Colon (tissue), 2 donors: ENCODE data around the gene GPSM1.

Experiments
- FAIRE-seq: peaks from 2 replicates; lab custom pipeline; 2012; peaks lifted over from hg19 to GRCh38; lab: Jason Lieb, UNC
- donor health status: control.
- donor health status: control.

The GPSM1 gene

GRCh38 chr9:136304981-136305380 lies 22.4 kb upstream of the GPSM1 start:
- no peak for FAIRE-seq

- FAIRE-seq = no peak
Measured at GRCh38 chr9:136305804-136306203, 21.5 kb upstream of the GPSM1 start.

DNA sequence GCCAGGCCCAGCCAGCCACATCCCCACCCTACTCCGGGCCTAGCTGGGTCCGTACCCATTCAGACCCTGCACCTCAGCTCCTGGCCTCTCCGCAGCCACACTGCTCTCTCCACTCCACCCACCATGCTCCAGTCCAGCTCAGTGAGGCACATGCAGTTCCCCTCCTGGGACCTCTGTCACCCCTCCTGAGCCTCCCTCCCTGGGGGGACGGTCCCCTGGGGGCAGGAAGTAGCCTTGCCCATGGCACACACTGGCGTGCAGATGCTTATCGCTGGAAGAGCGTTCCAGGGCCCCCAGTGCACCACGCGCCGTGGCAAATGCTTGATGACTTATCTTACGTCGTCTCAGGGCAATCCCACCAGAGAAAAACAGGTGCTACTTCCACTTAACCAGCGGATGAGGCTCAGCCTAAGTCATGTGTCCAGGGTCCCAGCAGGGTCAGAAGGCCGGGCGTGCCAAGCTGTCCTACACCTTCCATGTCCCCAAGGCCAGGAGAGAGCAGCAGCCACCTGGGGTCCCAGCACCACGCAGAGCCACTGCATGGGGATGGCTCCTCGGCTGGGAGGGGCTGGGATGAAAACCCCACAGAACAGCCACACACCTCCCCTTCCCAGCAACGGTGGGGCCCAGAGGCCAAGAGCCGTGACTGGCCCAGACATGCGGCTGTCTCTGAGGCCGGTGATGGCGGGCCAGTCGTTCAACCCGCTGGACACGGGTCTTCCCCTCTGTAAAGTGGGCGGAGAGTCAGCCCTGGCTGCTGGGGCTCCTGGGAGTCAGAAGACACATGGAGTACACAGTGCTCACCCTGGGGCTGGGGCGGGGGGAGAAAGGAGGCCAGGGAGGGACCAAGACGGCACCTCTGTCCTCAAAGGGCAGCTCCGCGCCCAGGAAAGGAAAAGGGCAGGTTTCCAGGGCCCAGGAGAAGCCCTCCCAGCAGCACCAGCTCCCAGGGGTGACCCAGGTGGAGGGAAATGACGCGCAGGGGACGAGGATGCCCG lies 20.8 kb upstream of the GPSM1 start:
- no peak for FAIRE-seq

DNA sequence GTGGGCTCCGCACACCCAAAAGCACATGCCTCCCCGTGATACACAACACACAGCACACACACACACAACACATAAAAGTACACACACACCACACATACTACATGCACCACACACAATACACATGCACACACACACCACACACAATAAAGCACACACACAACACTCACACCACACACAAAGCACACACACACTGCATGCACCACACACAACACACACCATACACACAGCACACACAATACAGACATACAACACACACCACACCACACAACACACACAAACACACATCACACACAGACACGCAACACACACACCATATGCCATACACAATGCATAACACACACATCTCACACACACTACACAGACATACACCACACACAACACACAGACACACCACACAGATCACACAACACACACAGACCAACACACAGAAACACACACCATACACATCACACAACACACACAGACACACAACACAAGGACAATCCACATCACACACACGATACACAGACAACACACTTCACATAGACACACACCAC lies 20.1 kb upstream of the GPSM1 start:
- FAIRE-seq = no peak

DNA sequence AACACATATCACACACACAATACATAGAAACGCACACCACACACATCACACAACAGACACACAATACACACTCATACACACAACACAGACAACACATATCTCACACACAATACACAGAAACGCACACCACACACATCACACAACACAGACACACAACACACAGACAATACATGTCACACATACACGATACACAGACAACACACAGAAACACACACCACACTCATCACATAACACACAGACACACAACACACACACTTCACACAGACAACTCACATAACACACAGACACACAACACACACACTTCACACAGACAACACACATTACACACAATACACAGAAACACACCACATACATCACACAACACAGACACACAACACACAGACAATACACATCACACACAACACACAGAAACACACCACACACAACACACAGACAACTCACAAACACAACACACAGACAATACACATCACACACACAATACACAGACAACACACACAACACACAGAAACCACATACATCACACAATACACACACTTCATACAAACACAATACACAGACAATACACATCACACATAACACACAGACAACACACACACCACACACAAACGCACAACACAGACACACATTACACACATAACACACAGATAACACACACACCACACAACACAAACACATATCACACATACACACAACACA lies 19.2 kb upstream of the GPSM1 start:
- no peak for FAIRE-seq

GRCh38 chr9:136308702-136309053 lies 18.7 kb upstream of the GPSM1 start:
- no peak for FAIRE-seq

DNA sequence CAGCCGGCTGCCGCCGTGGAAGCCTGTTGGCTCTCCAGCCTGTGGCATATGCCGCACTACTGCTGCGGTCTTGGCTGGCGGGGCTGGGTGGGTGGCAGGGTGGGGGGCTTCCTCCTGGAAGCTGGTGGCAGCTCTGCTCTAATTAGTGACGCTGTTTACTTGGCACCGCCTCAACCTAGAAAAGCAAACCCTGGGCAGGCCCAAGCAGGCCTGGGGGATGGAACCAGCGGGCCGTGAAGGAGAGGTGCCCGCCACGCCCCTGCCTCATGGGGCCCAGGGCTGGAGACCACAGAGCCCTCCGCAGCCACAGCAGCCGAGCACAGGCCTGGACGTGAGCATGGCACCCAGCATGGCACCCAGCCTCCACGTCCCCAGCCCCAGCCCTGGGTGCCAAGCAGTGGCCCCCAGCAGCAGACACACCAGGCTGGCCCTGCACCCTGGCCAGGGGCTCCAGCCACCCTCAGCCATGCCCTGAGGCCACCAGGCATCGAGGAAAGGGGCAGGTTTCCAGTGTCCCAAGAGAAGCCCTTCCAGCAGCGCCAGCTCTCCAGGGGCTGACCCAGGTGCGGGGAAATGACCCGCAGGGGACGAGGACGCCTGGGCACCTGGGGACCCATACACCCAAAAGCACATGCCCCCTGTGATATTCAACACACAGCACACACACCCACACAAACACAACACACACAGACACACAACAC lies 18.1 kb upstream of the GPSM1 start:
- no peak for FAIRE-seq

DNA sequence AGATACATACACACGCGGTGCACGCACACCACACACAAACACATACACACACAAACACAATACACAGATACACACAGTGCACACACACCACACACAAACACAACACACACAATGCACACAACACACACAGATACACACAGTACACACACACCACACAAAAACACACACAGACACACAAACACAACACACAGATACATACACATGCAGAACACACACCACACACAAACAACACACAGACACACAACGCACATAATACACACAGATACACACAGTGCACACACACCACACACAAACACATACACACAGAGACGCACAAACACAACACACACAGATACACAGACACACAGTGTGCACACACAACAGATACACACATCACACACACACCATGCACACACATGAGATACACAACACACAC lies 17.5 kb upstream of the GPSM1 start:
- no peak for FAIRE-seq

- no peak for FAIRE-seq
Measured at GRCh38 chr9:136310273-136311030, 16.9 kb upstream of the GPSM1 start.

- no peak for FAIRE-seq
Measured at GRCh38 chr9:136311051-136312008, 16.0 kb upstream of the GPSM1 start.

GRCh38 chr9:136312009-136312375 lies 15.3 kb upstream of the GPSM1 start:
- no peak for FAIRE-seq

DNA sequence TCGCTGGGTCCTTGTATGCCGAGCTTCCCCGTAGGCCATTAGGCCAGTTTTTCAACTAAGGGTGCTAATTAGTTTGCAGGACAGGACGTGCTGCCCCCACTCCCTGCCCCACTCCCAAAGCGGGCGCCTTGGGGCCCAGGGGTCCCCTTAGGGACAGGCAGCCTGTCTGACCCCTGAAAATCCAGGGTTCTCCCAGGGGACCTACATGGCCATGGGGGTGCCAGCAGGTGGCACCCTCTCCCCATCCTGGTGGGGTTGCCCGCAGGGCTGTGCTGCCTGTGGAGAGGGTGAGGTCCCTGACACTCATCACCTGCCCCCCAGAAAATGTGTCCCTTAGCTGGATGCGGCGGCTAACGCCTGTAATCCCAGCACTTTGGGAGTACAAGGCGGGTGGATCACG lies 14.9 kb upstream of the GPSM1 start:
- FAIRE-seq = no peak

DNA sequence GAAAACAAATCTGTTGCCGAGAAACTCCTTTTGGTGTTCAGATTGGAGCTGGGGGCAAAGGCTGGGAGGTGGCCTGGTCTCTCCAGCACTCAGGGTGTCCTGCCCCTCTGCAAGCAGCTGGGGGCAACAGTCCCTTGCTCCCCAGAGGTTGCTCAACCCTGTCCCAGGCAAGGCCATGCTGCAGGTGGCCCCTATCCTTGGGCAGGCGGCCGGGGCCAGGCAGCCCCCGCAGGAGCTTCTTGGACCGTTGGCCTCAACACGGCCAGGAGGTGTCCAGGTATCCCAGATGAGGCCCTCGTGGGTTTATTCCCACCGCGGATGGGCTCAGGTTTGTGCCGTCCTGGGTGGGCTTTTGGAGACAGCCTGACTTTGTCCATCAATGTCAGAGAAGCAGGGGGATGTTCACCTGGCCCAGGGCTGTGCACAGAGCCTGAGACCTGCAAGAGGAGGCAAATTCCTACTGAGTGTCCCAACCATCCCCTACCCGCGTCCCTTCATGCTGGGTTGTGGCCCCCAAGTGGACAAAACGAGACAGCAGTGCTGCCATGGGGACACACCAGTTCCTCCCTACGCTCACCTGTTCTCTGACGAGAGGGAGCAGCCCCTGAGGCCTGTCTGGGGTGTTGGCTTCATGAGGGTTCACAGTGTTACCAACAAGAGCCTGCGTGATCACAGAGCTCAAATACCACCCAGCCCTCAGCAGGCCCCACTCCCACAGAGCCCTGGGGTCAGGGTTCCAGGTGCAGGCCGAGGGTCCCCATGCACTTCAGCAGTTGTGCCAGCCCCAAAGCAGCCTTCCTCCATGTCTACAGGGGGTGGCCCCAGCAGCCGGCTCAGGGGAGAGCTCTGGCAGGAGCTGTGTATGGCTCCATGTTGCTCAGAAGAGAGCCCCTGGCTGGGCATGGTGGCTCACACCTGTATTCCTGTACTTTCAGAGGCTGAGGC lies 14.0 kb upstream of the GPSM1 start:
- no peak for FAIRE-seq

GRCh38 chr9:136314056-136314416 lies 13.3 kb upstream of the GPSM1 start:
- FAIRE-seq = no peak

DNA sequence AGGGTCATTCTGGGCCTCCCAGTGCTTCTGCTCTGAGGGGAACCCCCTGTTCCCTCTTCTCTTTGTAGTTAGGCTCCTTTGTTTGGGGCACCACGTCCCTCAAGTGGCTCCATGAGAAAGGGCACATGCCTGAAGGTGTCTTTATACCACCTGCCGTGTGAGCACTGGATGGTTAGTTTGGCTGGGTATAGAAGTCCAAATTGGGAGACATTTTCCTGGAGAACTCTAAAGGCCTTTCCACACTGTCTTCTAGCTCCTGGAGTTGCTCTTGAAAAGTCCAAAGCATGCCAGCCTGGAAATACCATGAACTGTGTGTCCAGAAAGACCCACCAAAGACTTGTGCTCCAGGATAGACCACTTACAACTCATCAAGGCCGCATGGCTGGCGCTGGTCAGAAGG lies 12.4 kb upstream of the GPSM1 start:
- no peak for FAIRE-seq

DNA sequence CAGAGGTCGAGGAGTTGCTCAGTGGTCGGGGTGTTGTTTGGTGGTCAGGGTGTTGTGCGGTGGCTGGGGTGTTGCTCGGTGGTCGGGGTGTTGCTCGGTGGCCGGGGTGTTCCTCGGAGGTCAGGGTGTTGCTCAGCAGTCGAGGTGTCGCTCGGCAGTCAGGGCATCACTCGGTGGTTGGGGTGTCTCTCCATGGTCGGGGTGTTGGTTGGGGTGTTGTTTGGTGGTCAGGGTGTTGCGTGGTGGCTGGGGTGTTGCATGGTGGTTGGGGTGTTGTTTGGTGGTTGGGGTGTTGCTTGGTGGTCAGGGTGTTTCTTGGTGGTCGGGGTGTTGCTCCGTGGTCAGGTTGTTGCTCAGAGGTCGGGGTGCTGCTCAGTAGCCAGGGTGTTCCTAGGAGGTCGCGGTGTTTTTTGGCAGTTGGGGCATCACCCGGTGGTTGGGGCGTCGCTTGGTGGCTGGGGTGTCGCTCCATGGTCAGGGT lies 11.0 kb upstream of the GPSM1 start:
- no peak for FAIRE-seq

DNA sequence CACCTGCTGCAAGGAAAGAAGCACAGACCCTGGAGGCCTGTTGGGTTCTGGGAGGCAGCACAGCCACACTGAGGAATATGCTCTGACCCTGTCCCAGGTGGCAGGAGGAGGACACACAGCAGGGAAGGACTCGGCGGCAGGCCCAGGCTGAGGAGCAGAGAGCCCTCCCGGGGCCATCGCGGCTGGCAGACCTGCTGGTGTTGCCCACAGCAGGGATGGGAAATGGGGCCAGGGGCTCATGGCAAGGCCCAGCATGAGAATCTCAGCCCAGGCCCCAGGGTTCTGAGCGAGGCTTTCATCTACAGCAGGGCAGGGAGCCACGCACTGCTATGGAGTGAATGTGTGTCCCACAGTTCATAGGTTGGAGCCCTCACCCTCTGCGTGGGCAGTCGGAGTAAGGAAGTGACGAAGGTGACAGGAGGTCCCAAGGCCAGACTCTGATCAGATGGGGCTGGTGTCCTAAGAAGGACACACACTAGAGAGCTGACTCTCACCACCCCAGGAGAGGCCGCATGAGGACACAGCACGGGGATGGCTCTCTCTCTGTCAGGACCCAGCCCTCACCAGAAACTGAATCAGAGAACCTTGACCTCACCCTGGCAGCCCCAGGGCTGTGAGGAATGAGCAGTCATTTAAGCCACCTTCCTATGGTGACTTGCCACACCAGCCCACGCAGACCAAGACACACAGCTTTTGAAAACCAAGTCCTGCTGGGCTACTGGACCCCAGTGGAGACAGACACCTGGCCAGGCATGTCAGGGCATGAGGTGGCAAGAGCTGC lies 10.3 kb upstream of the GPSM1 start:
- FAIRE-seq = no peak

- no peak for FAIRE-seq
Measured at GRCh38 chr9:136317695-136318094, 9.6 kb upstream of the GPSM1 start.
